GM23248 (cell line): Measurements from ENCODE around the gene PHRF1. TPM values are rescaled to one million over a fixed set of nuclear protein-coding genes. Genes with fewer than 3 reads are reported as not detected.

ENCODE experiments used
- DNase-seq: peaks from one replicate; pipeline ENCODE4 v3.0.0-alpha.2; 2015
- H2AFZ ChIP-seq: fragments of 200-600 bp; sonication (generic); 2 replicates; pipeline ENCODE4 v1.6.1; 2016; ENCODE audit warnings: antibody characterized with exemption
- H3F3A ChIP-seq: fragments of 200-600 bp; sonication (generic); 2 replicates; pipeline ENCODE4 v1.6.1; 2016; ENCODE audit warnings: mild to moderate bottlenecking, antibody characterized with exemption, mixed run types; ENCODE audit not compliant: insufficient read depth
- H3K27ac ChIP-seq: fragments of 200-600 bp; sonication (generic); 2 replicates; pipeline ENCODE4 v1.5.1; 2016; ENCODE audit warnings: mild to moderate bottlenecking
- H3K27me3 ChIP-seq: fragments of 200-600 bp; sonication (generic); replicated peaks from 2 replicates; pipeline ENCODE4 v1.6.1; 2016; ENCODE audit warnings: mild to moderate bottlenecking; ENCODE audit not compliant: insufficient read depth
- H3K36me3 ChIP-seq: fragments of 200-600 bp; sonication (generic); 2 replicates; pipeline ENCODE4 v1.6.1; 2016; ENCODE audit warnings: low read depth, mild to moderate bottlenecking
- H3K4me1 ChIP-seq: fragments of 200-600 bp; sonication (generic); 2 replicates; pipeline ENCODE4 v1.6.1; 2016; ENCODE audit warnings: mild to moderate bottlenecking; ENCODE audit not compliant: insufficient read depth
- H3K4me2 ChIP-seq: fragments of 200-600 bp; sonication (generic); one replicate; pipeline ENCODE4 v1.6.1; 2016; ENCODE audit warnings: mild to moderate bottlenecking; ENCODE audit not compliant: unreplicated experiment
- H3K4me3 ChIP-seq: fragments of 200-600 bp; sonication (generic); 2 replicates; pipeline ENCODE4 v1.5.1; 2016; ENCODE audit warnings: mild to moderate bottlenecking
- H3K79me2 ChIP-seq: fragments of 200-600 bp; sonication (generic); 2 replicates; pipeline ENCODE4 v1.6.1; 2016; ENCODE audit warnings: mild to moderate bottlenecking; ENCODE audit not compliant: insufficient read depth
- H3K9ac ChIP-seq: fragments of 200-600 bp; sonication (generic); 2 replicates; pipeline ENCODE4 v1.6.1; 2016; ENCODE audit warnings: mild to moderate bottlenecking
- H3K9me2 ChIP-seq: fragments of 200-600 bp; sonication (generic); 2 replicates; pipeline ENCODE4 v1.6.1; 2016; ENCODE audit warnings: mixed run types, mild to moderate bottlenecking, moderate library complexity; ENCODE audit not compliant: insufficient read depth
- H3K9me3 ChIP-seq: fragments of 200-600 bp; sonication (generic); one replicate; pipeline ENCODE4 v1.6.1; 2017; ENCODE audit warnings: low read depth
- H4K20me1 ChIP-seq: fragments of 200-600 bp; sonication (generic); 2 replicates; pipeline ENCODE4 v1.6.0; 2016; ENCODE audit not compliant: insufficient read depth
- EZH2 ChIP-seq: fragments of 200-600 bp; sonication (generic); IDR thresholded peaks from 2 replicates; pipeline ENCODE4 v1.6.1; 2018; ENCODE audit warnings: antibody characterized with exemption, mild to moderate bottlenecking; ENCODE audit not compliant: insufficient read depth, poor library complexity, severe bottlenecking
- EZH2phosphoT487 ChIP-seq: fragments of 200-600 bp; sonication (generic); IDR thresholded peaks from 2 replicates; pipeline ENCODE4 v1.6.1; 2018; ENCODE audit warnings: antibody characterized with exemption, moderate library complexity, mild to moderate bottlenecking, low read depth; ENCODE audit not compliant: insufficient read depth
- whole genome bisulfite sequencing, 2 experiments: methylation state at CpG; one replicate each; pipeline ENCODE4 v1.1.6; 2015 to 2017; ENCODE audit warnings: low lambda C conversion rate in 2 of 2, low coverage in 1 of 2; ENCODE audit errors: missing lambda C conversion rate in 2 of 2; 5-methylcytosine and 5-hydroxymethylcytosine counted together
- in situ Hi-C: fragments of 300-500 bp; cut with MboI; formaldehyde crosslinking; loops from 2 replicates; pipeline ENCODE4 v1.15.0; 2020
- microRNA counts: library from miRNA; unstranded; fragments of <30 nt; microRNA quantifications from one replicate; lab custom pipeline; 2016
- microRNA-seq: library from miRNA; unstranded; fragments of <30 nt; microRNA quantifications from one replicate; pipeline ENCODE4, GENCODE V29; 2016; ENCODE audit warnings: borderline number of aligned reads
- polyA plus RNA-seq: library from polyadenylated mRNA; unstranded; fragments of >200 nt; fragmentation: Nextera tagmentation; extraction: Ambion mirVana; gene quantifications from 2 replicates; pipeline ENCODE4 v1.2.1, GENCODE V29; 2016
- small RNA-seq: library from RNA; depleted of rRNA; stranded (forward); fragments of <200 nt; gene quantifications from one replicate; pipeline ENCODE3, GENCODE V24; 2014; ENCODE audit warnings: low read depth, low replicate concordance
- total RNA-seq: library from RNA; depleted of rRNA; stranded (reverse); fragments of >200 nt; shearing (Covaris generic); gene quantifications from 2 replicates; pipeline ENCODE4 v1.2.3, GENCODE V29; 2014; rRNA removed

Gene PHRF1
- total and polyA plus RNA-seq, 2 experiments from 2014 or later = 10.9 to 27.7 TPM

GRCh38 chr11:660681-661444 is 84.6 kb downstream of the PHRF1 start:
- Histone ChIP-seq H3K79me2 (peaks cover 17% of the 10 kb centered on the region), H3K9me3 (no peaks in the 10 kb centered on the region), H3K9ac (no peak overlapping the region), H3K4me3 (no peak overlapping the region), H2AFZ (no peak overlapping the region), H3K4me1 (peaks cover 8% of the 10 kb centered on the region), H3F3A (peaks cover 4% of the 10 kb centered on the region), H3K4me2 (no peak overlapping the region), H3K27ac (no peak overlapping the region), H3K9me2 (no peaks in the 10 kb centered on the region), H3K27me3 (no peaks in the 10 kb centered on the region), H3K36me3 (no peaks in the 10 kb centered on the region), H4K20me1 (no peaks in the 10 kb centered on the region)
- TF ChIP-seq EZH2phosphoT487 (no peak), EZH2 (no peak)
- 92 to 93% methylated on average over 19 of the region's 19 CpGs for WGBS, 2 experiments
- DNase-seq = no peak
- in situ Hi-C loops = no loop called here

MicroRNAs encoded within 50 kb of the gene (microRNA counts, 767-probe panel; counts per million panel counts)
- 447 counts per million, percentile 86 among the panel's probes with 10 or more counts for microRNA hsa-miR-210 (lab: Ali Mortazavi, UCI)

Small RNAs within 50 kb of the gene (microRNA-seq; reads per million reads assigned to microRNA genes)
- gene MIR210 = 2,132 reads per million, percentile 82 among the genes with 10 or more reads in this experiment

Small RNAs within 50 kb of the gene (small RNA-seq; reads per million reads assigned to genes)
- 12.8 reads per million, percentile 86 among the genes with 10 or more reads in this experiment for gene MIR210

Other genes with a start within 250 kb of the PHRF1 start
- gene B4GALNT4, start 207.0 kb upstream of the PHRF1 start, total RNA-seq = 16.5 and 24.7 TPM in 2 replicates
- gene B4GALNT4, start 207.0 kb upstream of the PHRF1 start, polyA plus RNA-seq = 1.9 and 2.3 TPM in 2 replicates
- 1.2 and 4.9 TPM in 2 replicates for gene PKP3, start 182.3 kb upstream of the PHRF1 start, total RNA-seq
- 2.2 and 2.4 TPM in 2 replicates for gene PKP3, start 182.3 kb upstream of the PHRF1 start, polyA plus RNA-seq
- 17.7 and 28.3 TPM in 2 replicates for gene SIGIRR, start 161.5 kb upstream of the PHRF1 start, total RNA-seq
- gene SIGIRR, start 161.5 kb upstream of the PHRF1 start, polyA plus RNA-seq = 59.5 and 61.1 TPM in 2 replicates
- not detected in 2 replicates for gene ANO9, start 134.5 kb upstream of the PHRF1 start, total RNA-seq
- not detected in 2 replicates for gene ANO9, start 134.5 kb upstream of the PHRF1 start, polyA plus RNA-seq
- 29.2 and 44.1 TPM in 2 replicates for gene PTDSS2, start 126.2 kb upstream of the PHRF1 start, total RNA-seq
- gene PTDSS2, start 126.2 kb upstream of the PHRF1 start, polyA plus RNA-seq = 20.1 and 22.2 TPM in 2 replicates
- 680 and 751 TPM in 2 replicates for gene RNH1, start 69.2 kb upstream of the PHRF1 start, total RNA-seq
- gene RNH1, start 69.2 kb upstream of the PHRF1 start, polyA plus RNA-seq = 623 and 664 TPM in 2 replicates
- 62.1 and 83.7 TPM in 2 replicates for gene HRAS, start 40.9 kb upstream of the PHRF1 start, total RNA-seq
- 76.9 and 85.3 TPM in 2 replicates for gene HRAS, start 40.9 kb upstream of the PHRF1 start, polyA plus RNA-seq
- gene LRRC56, start 38.9 kb upstream of the PHRF1 start, total RNA-seq = 1.3 TPM in 1 of 2 replicates, not detected in the other
- 0.72 and 0.86 TPM in 2 replicates for gene LRRC56, start 38.9 kb upstream of the PHRF1 start, polyA plus RNA-seq
- 0.22 and 2.3 TPM in 2 replicates for gene LMNTD2, start 15.7 kb upstream of the PHRF1 start, total RNA-seq
- gene LMNTD2, start 15.7 kb upstream of the PHRF1 start, polyA plus RNA-seq = 0.35 and 0.36 TPM in 2 replicates
- gene RASSF7, start 15.5 kb upstream of the PHRF1 start, total RNA-seq = 18.8 and 19.3 TPM in 2 replicates
- 10.6 and 11.9 TPM in 2 replicates for gene RASSF7, start 15.5 kb upstream of the PHRF1 start, polyA plus RNA-seq
- 3.7 and 11.8 TPM in 2 replicates for gene IRF7, start 39.5 kb downstream of the PHRF1 start, total RNA-seq
- gene IRF7, start 39.5 kb downstream of the PHRF1 start, polyA plus RNA-seq = 4.7 and 5.1 TPM in 2 replicates
- gene CDHR5, start 48.5 kb downstream of the PHRF1 start, total RNA-seq = not detected in 2 replicates
- gene CDHR5, start 48.5 kb downstream of the PHRF1 start, polyA plus RNA-seq = not detected in 2 replicates
- not detected in 2 replicates for gene SCT, start 50.7 kb downstream of the PHRF1 start, total RNA-seq
- not detected in 2 replicates for gene SCT, start 50.7 kb downstream of the PHRF1 start, polyA plus RNA-seq
- not detected in 2 replicates for gene DRD4, start 60.8 kb downstream of the PHRF1 start, total RNA-seq
- gene DRD4, start 60.8 kb downstream of the PHRF1 start, polyA plus RNA-seq = not detected in 2 replicates
- gene DEAF1, start 118.8 kb downstream of the PHRF1 start, total RNA-seq = 31.6 and 38.5 TPM in 2 replicates
- gene DEAF1, start 118.8 kb downstream of the PHRF1 start, polyA plus RNA-seq = 31.7 and 35.0 TPM in 2 replicates
- 27.0 and 37.3 TPM in 2 replicates for gene TMEM80, start 119.3 kb downstream of the PHRF1 start, total RNA-seq
- 47.9 and 50.1 TPM in 2 replicates for gene TMEM80, start 119.3 kb downstream of the PHRF1 start, polyA plus RNA-seq
- gene EPS8L2, start 129.8 kb downstream of the PHRF1 start, total RNA-seq = 58.3 and 59.7 TPM in 2 replicates
- 46.4 and 48.2 TPM in 2 replicates for gene EPS8L2, start 129.8 kb downstream of the PHRF1 start, polyA plus RNA-seq
- 185 and 216 TPM in 2 replicates for gene TALDO1, start 171.0 kb downstream of the PHRF1 start, total RNA-seq
- gene TALDO1, start 171.0 kb downstream of the PHRF1 start, polyA plus RNA-seq = 313 and 318 TPM in 2 replicates
- gene GATD1, start 201.0 kb downstream of the PHRF1 start, total RNA-seq = 38.3 and 45.0 TPM in 2 replicates
- gene GATD1, start 201.0 kb downstream of the PHRF1 start, polyA plus RNA-seq = 27.0 and 27.4 TPM in 2 replicates
- gene CEND1, start 213.6 kb downstream of the PHRF1 start, total RNA-seq = 2.1 and 2.8 TPM in 2 replicates
- gene CEND1, start 213.6 kb downstream of the PHRF1 start, polyA plus RNA-seq = 3.4 and 3.9 TPM in 2 replicates
- gene SLC25A22, start 221.8 kb downstream of the PHRF1 start, total RNA-seq = 10.5 and 13.9 TPM in 2 replicates
- gene SLC25A22, start 221.8 kb downstream of the PHRF1 start, polyA plus RNA-seq = 18.7 and 19.4 TPM in 2 replicates
- 4.2 and 6.4 TPM in 2 replicates for gene PIDD1, start 228.8 kb downstream of the PHRF1 start, total RNA-seq
- 7.3 and 8.5 TPM in 2 replicates for gene PIDD1, start 228.8 kb downstream of the PHRF1 start, polyA plus RNA-seq
- gene RPLP2, start 233.5 kb downstream of the PHRF1 start, total RNA-seq = 162 and 263 TPM in 2 replicates
- 726 and 744 TPM in 2 replicates for gene RPLP2, start 233.5 kb downstream of the PHRF1 start, polyA plus RNA-seq
- 35.2 and 38.7 TPM in 2 replicates for gene PNPLA2, start 242.4 kb downstream of the PHRF1 start, total RNA-seq
- 87.6 and 98.1 TPM in 2 replicates for gene PNPLA2, start 242.4 kb downstream of the PHRF1 start, polyA plus RNA-seq